CD14-positive monocyte (primary cell): ENCODE results near the gene ESPNL. TPM values are rescaled to one million over a fixed set of nuclear protein-coding genes. Genes with fewer than 3 reads are reported as not detected.

ENCODE experiments used
- DNase-seq, 3 donors: peaks; one replicate each; pipeline ENCODE4 v3.0.0-alpha.2; 2011 to 2022
- H2AFZ ChIP-seq: 2 replicates; pipeline ENCODE4 v1.6.0; 2012; ENCODE audit warnings: mild to moderate bottlenecking, low read depth, low read length, inconsistent platforms; ENCODE audit not compliant: insufficient read depth, poor library complexity, severe bottlenecking
- H3K27ac ChIP-seq, 2 donors: 1 replicate in 1 of 2; 2 replicates in 1 of 2; pipeline ENCODE4 v1.5.1; 2012 to 2013; ENCODE audit warnings: low read length in 2 of 2, control low read depth in 1 of 2, inconsistent platforms in 1 of 2, low read depth in 1 of 2, mild to moderate bottlenecking in 1 of 2
- H3K27me3 ChIP-seq, 2 donors: one replicate each; pipeline versions ENCODE4 v1.6.0 to v1.6.1; 2011 to 2013; ENCODE audit warnings: low read length in 2 of 2; ENCODE audit not compliant: control insufficient read depth in 2 of 2, insufficient read depth in 2 of 2
- H3K36me3 ChIP-seq, 2 donors: replicated peaks in 1 of 2; 1 replicate in 1 of 2; 2 replicates in 1 of 2; pipeline versions ENCODE4 v1.5.1 to v1.6.1; 2012 to 2013; ENCODE audit warnings: low read length in 2 of 2, control low read depth in 1 of 2, inconsistent platforms in 1 of 2, mild to moderate bottlenecking in 1 of 2; ENCODE audit not compliant: insufficient read depth in 2 of 2, control insufficient read depth in 1 of 2
- H3K4me1 ChIP-seq, 2 donors: 1 replicate in 1 of 2; 2 replicates in 1 of 2; pipeline versions ENCODE4 v1.5.1 to v1.6.1; 2012 to 2013; ENCODE audit warnings: low read length in 2 of 2, control low read depth in 1 of 2, inconsistent platforms in 1 of 2, mild to moderate bottlenecking in 1 of 2, moderate library complexity in 1 of 2; ENCODE audit not compliant: insufficient read depth in 2 of 2, control insufficient read depth in 1 of 2
- H3K4me2 ChIP-seq: replicated peaks from 2 replicates; pipeline ENCODE3; 2012; ENCODE audit warnings: low read length, moderate library complexity, mild to moderate bottlenecking; ENCODE audit not compliant: poor library complexity, severe bottlenecking; ENCODE audit errors: extremely low read depth
- H3K4me3 ChIP-seq, 3 experiments: fragments of 200-600 bp in 1 of 3; sonication (generic) in 1 of 3; replicated peaks in 1 of 3; 1 replicate in 2 of 3; 2 replicates in 1 of 3; pipeline ENCODE4 v1.5.1; 2011 to 2013; ENCODE audit warnings: low read length in 3 of 3, mild to moderate bottlenecking in 3 of 3, control low read depth in 2 of 3, low read depth in 2 of 3, inconsistent platforms in 1 of 3, moderate library complexity in 1 of 3
- H3K79me2 ChIP-seq: 2 replicates; pipeline ENCODE4 v1.6.0; 2012; ENCODE audit warnings: mild to moderate bottlenecking, control low read depth, inconsistent platforms, low read length, moderate library complexity; ENCODE audit not compliant: insufficient read depth
- H3K9ac ChIP-seq: 2 replicates; pipeline ENCODE4 v1.6.0; 2017; ENCODE audit warnings: low read length, mild to moderate bottlenecking; ENCODE audit not compliant: insufficient read depth, poor library complexity, severe bottlenecking
- H3K9me3 ChIP-seq, 2 donors: replicated peaks in 1 of 2; 1 replicate in 1 of 2; 2 replicates in 1 of 2; pipeline versions ENCODE4 v1.5.1 to v1.6.1; 2012 to 2013; ENCODE audit warnings: low read length in 2 of 2, control low read depth in 1 of 2; ENCODE audit not compliant: control insufficient read depth in 1 of 2, insufficient read depth in 1 of 2
- H4K20me1 ChIP-seq: 2 replicates; pipeline ENCODE4 v1.6.0; 2012; ENCODE audit warnings: mild to moderate bottlenecking, low read length, control low read depth, moderate library complexity; ENCODE audit not compliant: insufficient read depth
- H3K27ac Mint-ChIP-seq, 7 donors: one replicate each; pipeline ENCODE4 v1.8.0; 2020; ENCODE audit warnings: mild to moderate bottlenecking in 7 of 7, mixed read lengths in 7 of 7, moderate library complexity in 6 of 7, inconsistent platforms in 2 of 7
- H3K27me3 Mint-ChIP-seq, 3 donors: one replicate each; pipeline ENCODE4 v1.8.0; 2021 to 2022; ENCODE audit warnings: low read depth in 3 of 3, mild to moderate bottlenecking in 3 of 3, mixed read lengths in 3 of 3, moderate library complexity in 3 of 3, inconsistent platforms in 1 of 3
- H3K36me3 Mint-ChIP-seq, 2 donors: one replicate each; pipeline ENCODE4 v1.8.0; 2020; ENCODE audit warnings: mixed read lengths in 2 of 2, inconsistent platforms in 1 of 2, mild to moderate bottlenecking in 1 of 2
- H3K4me1 Mint-ChIP-seq: one replicate; pipeline ENCODE4 v1.8.0; 2020; ENCODE audit warnings: mild to moderate bottlenecking, mixed read lengths
- H3K4me3 Mint-ChIP-seq, 2 donors: one replicate each; pipeline ENCODE4 v1.8.0; 2020; ENCODE audit warnings: mild to moderate bottlenecking in 2 of 2, mixed read lengths in 2 of 2, moderate library complexity in 1 of 2
- H3K9me3 Mint-ChIP-seq, 7 donors: one replicate each; pipeline ENCODE4 v1.8.0; 2020 to 2022; ENCODE audit warnings: mixed read lengths in 7 of 7, mild to moderate bottlenecking in 6 of 7, moderate library complexity in 6 of 7, inconsistent platforms in 2 of 7
- CTCF ChIP-seq: fragments of 200-600 bp; IDR thresholded peaks from one replicate; pipeline ENCODE4 v1.8.0; 2022; ENCODE audit warnings: antibody characterized with exemption, mild to moderate bottlenecking
- WGBS: methylation state at CpG from one replicate; pipeline ENCODE4 v1.1.5; 2013; ENCODE audit warnings: missing lambda C conversion rate; ENCODE audit not compliant: insufficient coverage; 5-methylcytosine and 5-hydroxymethylcytosine counted together
- intact Hi-C, 2 donors: fragments of 100-400 bp; cut with micrococcal nuclease; formaldehyde crosslinking; loops; one replicate each; pipeline versions ENCODE4 v1.15.0 to v1.15.1; 2023
- polyA plus RNA-seq, 3 donors: library from polyadenylated mRNA; depleted of rRNA in 1 of 3; unstranded in 2 of 3; stranded (reverse) in 1 of 3; fragments of 300-500 nt in 2 of 3; fragments of >200 nt in 1 of 3; fragmentation: Illumina TruSeq in 2 of 3; gene quantifications; 1 replicate in 2 of 3; 2 replicates in 1 of 3; pipeline ENCODE4 v1.2.3, GENCODE V29; 2012 to 2021

Gene ESPNL
- polyA plus RNA-seq, 3 donors = not detected

- Mint-ChIP-seq H3K4me1 (no peaks in the 10 kb centered on the region), H3K27ac (peak overlapping the region in 1 of 7 donors; percentile 7), H3K27me3 (peaks cover 0 to 2% (median 0%) of the 10 kb centered on the region in 3 donors), H3K36me3 (peaks cover 61 to 83% of the 10 kb centered on the region in 2 donors), H3K9me3 (peaks cover 0 to 7% (median 5%) of the 10 kb centered on the region in 7 donors), H3K4me3 (no peak overlapping the region)
- Histone ChIP-seq H3K4me2 (no peak overlapping the region), H3K9ac (no peak overlapping the region), H3K27ac (no peak overlapping the region), H4K20me1 (no peaks in the 10 kb centered on the region), H3K36me3 (peaks cover 38 to 55% of the 10 kb centered on the region in 2 donors), H2AFZ (no peak overlapping the region), H3K79me2 (no peaks in the 10 kb centered on the region), H3K4me1 (no peaks in the 10 kb centered on the region), H3K4me3 (no peak overlapping the region), H3K27me3 (no peaks in the 10 kb centered on the region), H3K9me3 (no peaks in the 10 kb centered on the region)
- intact Hi-C loops = no loop called here
- no peak for DNase-seq
- 97% methylated on average over 13 of the region's 15 CpGs for WGBS
- no peak for TF ChIP-seq CTCF
Observed at GRCh38 chr2:238080518-238080917, 19.6 kb upstream of the ESPNL start.

GRCh38 chr2:238081150-238081549 lies 19.0 kb upstream of the ESPNL start:
- 98% methylated on average over 12 of the region's 13 CpGs for WGBS

More at GRCh38 chr2:238081150-238081549, 19.0 kb upstream of the ESPNL start:
- no peaks in the 10 kb centered on the region for H4K20me1 ChIP-seq
- no peak overlapping the region for H2AFZ ChIP-seq
- intact Hi-C loops = no loop called here
- no peak for TF ChIP-seq CTCF
- peaks cover 0 to 2% (median 0%) of the 10 kb centered on the region in 3 donors for H3K27me3 Mint-ChIP-seq
- H3K4me1 ChIP-seq = no peaks in the 10 kb centered on the region
- peaks cover under 1% of the 10 kb centered on the region for H3K4me1 Mint-ChIP-seq
- H3K27ac ChIP-seq = no peak overlapping the region
- H3K36me3 ChIP-seq = peaks cover 38 to 55% of the 10 kb centered on the region in 2 donors
- no peak overlapping the region for H3K4me3 Mint-ChIP-seq
- H3K4me3 ChIP-seq = no peak overlapping the region
- H3K4me2 ChIP-seq = no peak overlapping the region
- peaks cover 63 to 81% of the 10 kb centered on the region in 2 donors for H3K36me3 Mint-ChIP-seq
- peak overlapping the region in 1 of 7 donors; percentile 7 for H3K27ac Mint-ChIP-seq
- H3K79me2 ChIP-seq = no peaks in the 10 kb centered on the region
- H3K9me3 ChIP-seq = no peaks in the 10 kb centered on the region
- no peak overlapping the region for H3K9ac ChIP-seq
- no peaks in the 10 kb centered on the region for H3K27me3 ChIP-seq
- H3K9me3 Mint-ChIP-seq = peaks cover 0 to 7% (median 5%) of the 10 kb centered on the region in 7 donors
- no peak for DNase-seq
